ENCODE results near the gene SPTBN4.
"Not testable (repeated sequence)": the region's sequence is repeated elsewhere in the genome, so short reads cannot be mapped to it uniquely, and the experiment has no call there.

Gene SPTBN4

DNA sequence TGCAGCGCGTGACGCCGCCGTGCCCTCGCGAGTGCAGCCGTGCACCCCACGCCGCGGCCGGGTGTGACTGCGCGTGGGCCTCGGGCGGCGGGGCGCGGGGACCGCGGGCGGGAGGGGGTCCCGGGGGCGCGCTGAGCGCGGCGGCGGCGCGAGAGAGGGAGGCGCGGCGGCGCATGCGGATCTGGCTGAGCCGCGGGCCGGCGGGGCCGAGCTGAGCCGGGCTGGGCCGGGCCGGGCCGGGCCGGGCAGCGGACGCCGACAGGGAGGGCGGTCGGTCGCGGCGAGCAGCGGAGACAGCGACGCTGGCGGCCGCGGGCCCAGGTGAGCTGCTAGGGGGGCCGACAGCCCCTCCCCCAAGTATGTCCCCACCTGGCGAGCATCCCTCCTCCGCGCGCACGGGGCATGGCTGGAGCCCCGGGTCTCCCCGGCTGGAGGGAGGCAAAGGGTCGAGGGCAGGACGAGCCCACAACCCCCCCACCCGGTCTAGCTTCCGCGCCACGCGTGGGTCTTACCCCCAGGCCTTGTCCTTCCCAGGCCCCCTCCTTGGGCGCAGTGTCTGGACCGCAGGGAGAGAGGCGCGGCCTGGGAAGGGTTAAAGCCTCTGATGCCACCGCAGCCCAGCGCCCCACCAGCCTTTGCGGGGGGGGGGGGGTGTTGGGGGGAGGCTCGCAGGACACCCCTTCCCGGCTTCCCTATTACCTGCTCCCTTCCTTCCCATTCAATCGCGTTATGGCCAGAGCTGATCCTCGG lies at the start of gene SPTBN4:
TSS of gene SPTBN4 (plus strand) at position 17 of the 750 bp plus-strand sequence. CDS start 5,621 bp downstream, outside the sequence.
- no peak for DNase-seq (ENCODE audit: low read depth)

DNA sequence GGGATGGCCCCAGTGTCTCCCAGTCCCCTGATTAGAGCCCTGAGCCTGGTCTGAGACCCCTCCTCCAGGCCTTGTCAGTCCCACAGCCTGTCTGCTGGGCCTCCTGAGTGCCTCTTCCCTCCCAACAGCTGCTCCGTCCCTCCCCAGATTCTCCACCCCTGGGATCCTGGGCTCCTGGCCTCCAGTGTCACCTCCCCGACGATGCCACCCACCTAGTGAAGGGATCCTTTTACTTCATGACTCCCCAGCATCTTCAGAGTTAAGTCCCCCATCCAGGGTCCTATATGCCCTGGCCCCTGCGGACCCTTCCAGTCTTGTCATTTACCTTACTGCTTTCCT lies 49.2 kb upstream of the SPTBN4 start:
- no peak for DNase-seq (ENCODE audit: low read depth)

DNA sequence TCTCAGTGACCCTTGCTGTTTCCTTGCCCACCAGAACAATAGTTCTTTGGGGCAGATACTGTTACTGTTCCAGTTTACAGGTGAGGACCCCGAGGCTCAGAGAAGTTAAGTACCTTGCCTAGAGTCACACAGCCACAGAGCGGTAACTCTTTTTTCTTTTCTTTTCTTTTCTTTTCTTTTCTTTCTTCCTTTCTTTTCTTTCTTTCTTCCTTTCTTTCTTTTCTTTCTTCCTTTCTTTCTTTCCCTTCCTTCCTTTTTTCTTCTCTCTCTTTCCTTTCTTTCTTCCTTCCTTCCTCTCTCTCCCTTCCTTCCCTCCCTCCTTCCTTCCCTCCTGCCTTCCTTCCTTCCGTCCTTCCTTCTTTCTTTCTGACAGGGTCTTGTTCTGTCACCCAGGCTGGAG lies 48.8 kb upstream of the SPTBN4 start:
- DNase-seq (ENCODE audit: low read depth) = no peak

GRCh38 chr19:40419066-40419612 lies 47.7 kb upstream of the SPTBN4 start:
- DNase-seq (ENCODE audit: low read depth) = no peak

- DNase-seq (ENCODE audit: low read depth) = no peak
Observed at GRCh38 chr19:40419780-40420179, 47.0 kb upstream of the SPTBN4 start.

DNA sequence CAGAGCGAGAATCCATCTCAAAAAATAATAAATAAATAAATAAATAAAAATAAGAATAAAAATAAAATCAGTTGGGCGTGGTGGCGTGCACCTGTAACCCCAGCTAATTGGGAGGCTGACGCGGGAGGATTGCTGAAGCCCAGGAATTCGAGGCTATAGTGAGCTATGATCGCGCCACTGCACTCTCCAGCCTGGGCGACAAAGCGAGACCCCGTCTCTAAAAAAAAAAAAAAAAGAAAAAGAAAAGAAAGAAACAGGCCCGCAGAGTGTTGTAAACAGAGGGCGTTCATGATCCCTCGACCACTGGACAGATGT lies 46.4 kb upstream of the SPTBN4 start:
- no peak for DNase-seq (ENCODE audit: low read depth)

DNA sequence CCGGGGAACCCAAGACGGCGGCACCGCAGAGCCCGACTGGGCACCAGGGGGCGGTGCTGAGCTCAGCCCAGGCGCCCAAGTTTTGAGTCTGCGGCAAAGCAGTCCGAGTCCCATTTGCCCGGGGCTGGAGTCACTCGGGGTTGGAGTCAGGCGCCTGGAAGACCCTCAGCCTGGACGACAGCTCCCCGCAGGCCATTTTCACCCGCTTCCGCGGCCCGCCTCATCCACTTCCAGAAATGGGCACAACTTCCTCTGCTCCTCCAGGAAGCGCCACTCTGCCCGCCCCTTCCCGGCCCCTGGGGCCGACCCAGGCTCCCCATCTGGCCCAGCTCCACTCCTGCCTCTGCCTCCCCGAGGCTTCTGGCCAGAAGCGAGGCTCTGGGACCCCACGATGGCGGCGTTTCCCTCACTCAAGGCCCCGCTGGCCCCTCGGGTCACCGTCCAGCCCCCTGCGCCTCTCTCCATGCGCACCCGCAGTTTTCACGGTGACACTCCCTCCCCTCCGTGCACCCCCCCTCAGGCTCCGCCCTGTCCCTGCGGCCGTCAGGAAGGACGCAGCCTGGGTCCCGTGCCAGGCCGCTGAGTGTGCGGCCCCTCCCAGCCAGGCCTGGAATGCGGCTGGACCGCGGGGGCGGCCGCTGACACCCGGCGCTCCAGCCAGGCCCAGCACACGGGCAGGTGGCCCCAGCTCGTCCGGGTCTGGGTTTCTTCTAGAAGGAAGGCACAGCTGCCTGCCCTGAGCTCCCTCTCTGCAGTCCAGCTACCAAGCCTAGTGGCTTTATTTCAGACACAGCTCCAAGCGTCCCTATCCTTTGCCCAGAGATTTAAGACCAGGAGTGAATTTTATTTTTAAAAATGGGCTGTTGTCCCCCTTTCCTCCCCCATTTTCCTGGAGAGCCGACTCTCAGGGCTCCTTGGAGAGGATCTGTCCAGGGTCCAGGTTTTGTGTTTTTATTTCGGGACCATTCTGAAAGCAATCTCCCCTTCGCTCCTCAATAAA lies 45.7 kb upstream of the SPTBN4 start:
- peak; percentile 89 for DNase-seq (ENCODE audit: low read depth)

GRCh38 chr19:40421993-40422747 lies 44.6 kb upstream of the SPTBN4 start:
- DNase-seq (ENCODE audit: low read depth) = no peak

GRCh38 chr19:40422748-40423566 lies 43.8 kb upstream of the SPTBN4 start:
- no peak for DNase-seq (ENCODE audit: low read depth)

DNA sequence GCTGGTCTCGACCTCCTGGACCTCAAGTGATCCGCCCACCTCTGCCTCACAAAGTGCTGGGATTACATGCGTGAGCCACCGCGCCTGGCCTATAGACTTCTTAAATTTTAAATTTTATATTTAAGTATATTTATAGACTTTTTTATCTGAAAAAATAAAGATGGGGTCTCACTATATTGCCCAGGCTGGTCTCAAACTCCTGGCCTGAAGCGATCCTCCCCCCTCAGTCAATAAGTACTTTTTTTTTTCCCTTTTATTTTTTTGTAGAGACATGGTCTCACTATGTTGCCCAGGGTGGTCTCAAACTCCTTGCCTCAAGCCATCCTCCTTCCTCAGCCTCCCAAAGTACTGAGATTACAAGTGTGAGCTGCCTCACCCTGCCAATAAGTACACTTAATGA lies 42.9 kb upstream of the SPTBN4 start:
- no peak for DNase-seq (ENCODE audit: low read depth)

GRCh38 chr19:40424637-40425449 lies 42.0 kb upstream of the SPTBN4 start:
- peak; percentile 25 for DNase-seq (ENCODE audit: low read depth)

GRCh38 chr19:40425450-40426287 lies 41.1 kb upstream of the SPTBN4 start, which contains the start of gene SERTAD1:
SERTAD1 (minus strand) TSS chr19:40425992; CDS start chr19:40423546, 2,446 bp downstream.
- DNase-seq (ENCODE audit: low read depth) = peak; percentile 99

GRCh38 chr19:40428197-40428596 lies 38.6 kb upstream of the SPTBN4 start:
- DNase-seq (ENCODE audit: low read depth) = not testable (repeated sequence)

GRCh38 chr19:40430242-40430641 lies 36.6 kb upstream of the SPTBN4 start:
- DNase-seq (ENCODE audit: low read depth) = not testable (repeated sequence)

DNA sequence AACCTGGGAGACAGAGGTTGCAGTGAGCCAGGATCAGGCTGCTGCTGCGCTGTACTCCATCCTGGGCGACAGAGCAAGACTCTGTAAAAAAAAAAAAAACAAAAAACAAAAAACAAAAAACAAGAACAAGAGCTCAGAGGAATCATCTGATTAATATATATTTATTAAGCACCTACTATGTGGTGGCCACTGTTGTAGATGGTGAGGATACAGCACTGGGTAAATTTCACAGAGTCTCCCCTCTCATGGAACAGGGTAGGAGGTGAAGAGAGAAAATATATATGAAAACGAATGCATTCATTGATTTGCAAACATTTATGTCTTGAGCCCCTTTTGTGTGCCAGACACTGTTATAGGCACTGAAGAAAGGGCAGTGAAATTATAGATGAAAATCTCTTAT lies 35.1 kb upstream of the SPTBN4 start:
- DNase-seq (ENCODE audit: low read depth) = no peak

- DNase-seq (ENCODE audit: low read depth) = not testable (repeated sequence)
Observed at GRCh38 chr19:40432760-40433159, 34.0 kb upstream of the SPTBN4 start.

- peak; percentile 93 for DNase-seq (ENCODE audit: low read depth)
Observed at GRCh38 chr19:40433391-40434216, 33.2 kb upstream of the SPTBN4 start.

DNA sequence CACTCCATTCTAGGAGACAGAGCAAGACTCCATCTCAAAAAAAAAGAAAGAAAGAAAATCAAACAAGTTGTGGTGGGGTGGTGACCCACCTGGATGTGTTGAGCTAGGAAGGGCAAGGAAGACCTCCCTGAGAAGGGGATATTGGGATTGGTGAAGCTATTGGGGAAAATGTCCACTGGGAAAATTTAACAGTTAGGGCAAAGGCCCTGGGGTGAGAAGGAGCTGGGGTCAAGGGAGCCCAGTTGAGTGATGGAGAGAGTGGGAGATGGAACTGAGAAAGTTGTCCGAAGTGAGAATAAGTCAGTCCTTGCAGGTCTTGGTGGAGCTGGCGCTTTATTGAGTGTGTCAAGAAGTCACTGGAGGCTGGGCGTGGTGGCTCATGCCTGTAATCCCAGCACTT lies 28.5 kb upstream of the SPTBN4 start:
- no peak for DNase-seq (ENCODE audit: low read depth)

All from iris pigment epithelial cell (primary cell).